GM06990 (cell line): ENCODE data around the gene CALCOCO2.

Experiments used
- DNase-seq: peaks from one replicate; pipeline ENCODE4 v3.0.0-alpha.2; 2011; ENCODE audit not compliant: insufficient read length; ENCODE audit errors: extremely low read depth
- H3K27me3 ChIP-seq: replicated peaks from 2 replicates; pipeline ENCODE4 v1.6.0; 2011; ENCODE audit warnings: low read length; ENCODE audit not compliant: control insufficient read depth, insufficient read depth
- H3K36me3 ChIP-seq: 2 replicates; pipeline ENCODE4 v1.5.1; 2011; ENCODE audit warnings: low read length; ENCODE audit not compliant: control insufficient read depth, insufficient read depth
- H3K4me3 ChIP-seq: replicated peaks from 2 replicates; pipeline ENCODE4 v1.5.1; 2011; ENCODE audit warnings: low read depth, mild to moderate bottlenecking, control low read depth, low read length
- TF ChIP-seq, protein P1 (sequence below): IDR thresholded peaks from 2 replicates; pipeline ENCODE4 v1.5.1; 2011; ENCODE audit warnings: low read length, control low read depth, mild to moderate bottlenecking, inconsistent platforms; ENCODE audit not compliant: insufficient read depth, poor library complexity, severe bottlenecking

CALCOCO2 gene, protein sequence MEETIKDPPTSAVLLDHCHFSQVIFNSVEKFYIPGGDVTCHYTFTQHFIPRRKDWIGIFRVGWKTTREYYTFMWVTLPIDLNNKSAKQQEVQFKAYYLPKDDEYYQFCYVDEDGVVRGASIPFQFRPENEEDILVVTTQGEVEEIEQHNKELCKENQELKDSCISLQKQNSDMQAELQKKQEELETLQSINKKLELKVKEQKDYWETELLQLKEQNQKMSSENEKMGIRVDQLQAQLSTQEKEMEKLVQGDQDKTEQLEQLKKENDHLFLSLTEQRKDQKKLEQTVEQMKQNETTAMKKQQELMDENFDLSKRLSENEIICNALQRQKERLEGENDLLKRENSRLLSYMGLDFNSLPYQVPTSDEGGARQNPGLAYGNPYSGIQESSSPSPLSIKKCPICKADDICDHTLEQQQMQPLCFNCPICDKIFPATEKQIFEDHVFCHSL

DNA sequence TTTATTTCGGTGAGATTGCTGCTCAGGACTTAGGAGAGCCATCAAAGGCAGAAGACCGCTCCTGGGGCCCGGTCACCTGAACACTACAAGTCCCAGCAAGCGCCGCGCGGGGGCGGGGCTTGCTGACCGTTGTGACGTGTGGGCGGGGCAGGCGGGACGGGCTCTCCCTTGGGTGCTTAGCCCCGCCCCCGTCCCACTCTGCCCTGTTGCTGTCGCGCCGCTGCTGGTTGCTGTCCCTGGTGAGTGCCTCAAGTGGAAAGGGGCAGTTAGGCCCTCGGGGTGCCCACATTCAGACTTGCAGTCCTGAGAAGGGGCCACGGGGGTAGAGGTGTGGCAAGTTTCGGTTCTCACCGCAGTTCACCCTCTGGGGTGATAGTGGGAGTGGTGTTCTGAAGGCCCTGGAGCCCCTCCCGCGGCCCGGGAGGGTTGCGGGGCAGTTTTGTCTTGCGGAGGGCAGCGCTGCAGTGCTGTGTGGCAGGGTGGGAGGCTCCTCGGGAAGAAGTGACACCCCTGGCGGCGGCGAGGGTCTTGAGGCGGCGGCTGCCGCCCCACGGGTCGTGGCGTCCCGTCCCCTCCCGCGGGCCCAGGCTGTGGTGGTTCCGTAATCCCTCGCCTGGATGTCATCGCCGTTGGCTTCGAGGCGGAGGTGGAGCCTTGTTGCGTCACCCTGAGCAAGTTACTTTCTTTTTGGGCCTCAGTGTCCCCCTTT is at the start of gene CALCOCO2:
Gene CALCOCO2, plus strand, starts transcription at position 196 of the 709 bp plus-strand sequence. CDS start 10,673 bp downstream, outside the sequence.
- Histone ChIP-seq H3K27me3 (no peaks in the 10 kb centered on the region), H3K4me3 (peak within 1 kb of the TSS; percentile 82), H3K36me3 (no peaks in the 10 kb centered on the region)
- TF ChIP-seq, protein P1, sequence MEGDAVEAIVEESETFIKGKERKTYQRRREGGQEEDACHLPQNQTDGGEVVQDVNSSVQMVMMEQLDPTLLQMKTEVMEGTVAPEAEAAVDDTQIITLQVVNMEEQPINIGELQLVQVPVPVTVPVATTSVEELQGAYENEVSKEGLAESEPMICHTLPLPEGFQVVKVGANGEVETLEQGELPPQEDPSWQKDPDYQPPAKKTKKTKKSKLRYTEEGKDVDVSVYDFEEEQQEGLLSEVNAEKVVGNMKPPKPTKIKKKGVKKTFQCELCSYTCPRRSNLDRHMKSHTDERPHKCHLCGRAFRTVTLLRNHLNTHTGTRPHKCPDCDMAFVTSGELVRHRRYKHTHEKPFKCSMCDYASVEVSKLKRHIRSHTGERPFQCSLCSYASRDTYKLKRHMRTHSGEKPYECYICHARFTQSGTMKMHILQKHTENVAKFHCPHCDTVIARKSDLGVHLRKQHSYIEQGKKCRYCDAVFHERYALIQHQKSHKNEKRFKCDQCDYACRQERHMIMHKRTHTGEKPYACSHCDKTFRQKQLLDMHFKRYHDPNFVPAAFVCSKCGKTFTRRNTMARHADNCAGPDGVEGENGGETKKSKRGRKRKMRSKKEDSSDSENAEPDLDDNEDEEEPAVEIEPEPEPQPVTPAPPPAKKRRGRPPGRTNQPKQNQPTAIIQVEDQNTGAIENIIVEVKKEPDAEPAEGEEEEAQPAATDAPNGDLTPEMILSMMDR, result no peak
- peak; percentile 95 for DNase-seq

DNA sequence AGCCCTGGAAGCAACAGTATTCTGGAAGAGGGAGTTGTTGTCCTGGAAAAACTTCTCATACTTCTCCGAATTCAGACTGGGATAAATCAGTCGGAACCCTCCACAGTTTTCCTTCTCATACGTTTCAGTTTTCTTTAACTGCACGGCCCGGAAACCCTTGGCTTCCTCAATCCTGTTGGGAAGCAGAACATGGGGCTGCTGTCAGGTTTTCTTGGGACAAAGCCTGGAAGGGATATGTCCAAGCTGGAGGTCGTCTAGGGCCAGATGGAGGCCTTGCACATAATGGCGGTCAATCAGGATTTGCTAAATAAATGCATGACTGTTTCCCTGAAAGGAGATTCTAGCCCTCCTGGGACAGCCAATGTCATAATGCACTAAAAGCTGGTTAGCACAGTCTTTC is 43.0 kb upstream of the CALCOCO2 start:
- Histone ChIP-seq H3K36me3 (no peaks in the 10 kb centered on the region), H3K4me3 (no peak overlapping the region), H3K27me3 (no peaks in the 10 kb centered on the region; the same call in none of the 2 replicates)
- TF ChIP-seq, protein P1, result no peak
- DNase-seq, result no peak

DNA sequence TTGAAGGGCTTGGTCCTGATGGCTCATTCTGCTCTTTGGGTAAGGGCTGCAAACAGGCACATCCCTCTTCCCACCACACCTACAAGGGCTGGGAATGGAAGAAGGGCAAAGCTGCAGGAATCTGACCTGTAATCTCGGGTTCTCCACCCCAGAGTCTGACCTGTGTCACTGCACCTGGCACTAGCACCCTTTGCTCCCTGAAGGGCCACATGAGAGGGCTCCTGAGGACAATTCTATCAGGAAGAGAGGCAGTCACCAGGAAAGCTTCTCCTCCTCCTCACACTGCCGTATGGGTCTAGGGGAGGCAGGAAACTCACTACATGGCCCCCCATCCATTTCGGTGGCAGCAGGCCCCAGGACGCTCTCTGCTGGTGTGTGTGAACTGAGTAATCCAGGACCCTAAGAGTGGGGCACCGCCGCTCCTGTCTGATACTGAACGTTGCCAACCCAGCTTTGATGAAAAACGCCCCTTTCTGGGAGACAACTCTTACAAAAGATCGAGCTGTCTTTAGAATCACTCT is 40.2 kb upstream of the CALCOCO2 start:
- Histone ChIP-seq H3K36me3 (no peaks in the 10 kb centered on the region), H3K27me3 (no peaks in the 10 kb centered on the region; the same call in none of the 2 replicates), H3K4me3 (no peak overlapping the region)
- DNase-seq, result no peak
- TF ChIP-seq, protein P1, result no peak

DNA sequence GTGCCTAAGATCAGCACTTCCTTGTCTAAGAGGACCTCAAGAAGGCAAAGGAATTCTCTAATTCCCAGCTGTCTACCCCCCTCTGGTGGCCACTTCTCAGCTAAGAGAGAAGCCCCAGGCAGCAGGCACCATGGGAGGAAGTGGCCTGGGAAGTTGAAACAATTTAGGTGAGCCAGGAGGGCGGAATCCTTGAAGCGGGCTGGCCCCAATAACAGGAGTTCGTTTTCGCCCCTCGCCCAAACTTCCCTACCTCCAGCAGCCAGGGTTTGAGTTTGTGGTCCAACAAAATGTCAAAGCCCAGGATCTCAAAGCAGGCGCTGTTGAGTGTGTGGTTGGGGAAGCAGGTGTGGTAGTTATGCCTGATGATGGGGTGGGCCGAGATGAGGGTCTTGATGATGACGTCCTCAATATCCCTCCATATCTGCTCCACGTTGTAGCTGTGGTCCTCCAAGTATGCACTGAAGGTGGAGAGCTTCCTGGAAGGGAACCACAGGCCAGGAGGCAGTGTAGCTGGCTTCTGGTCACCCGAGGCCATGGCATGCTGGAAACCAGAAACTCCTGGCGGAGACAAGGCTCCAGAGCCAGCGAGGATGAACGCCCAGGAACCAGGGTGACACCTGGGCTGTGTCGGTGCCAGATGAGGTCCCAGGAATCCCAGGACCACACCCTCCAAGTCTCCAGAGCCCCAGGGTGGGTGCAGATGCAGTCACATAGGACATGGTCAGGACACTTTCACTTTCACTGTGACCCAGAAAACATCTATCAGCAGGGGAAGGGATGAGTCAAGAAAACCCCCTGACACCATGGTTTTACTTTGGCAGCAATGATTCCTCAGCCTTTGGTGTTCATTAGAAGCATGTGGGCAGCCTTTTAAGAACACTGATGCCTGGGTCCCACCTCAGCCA is 39.5 kb upstream of the CALCOCO2 start:
- H3K36me3 ChIP-seq, result no peaks in the 10 kb centered on the region
- TF ChIP-seq, protein P1, result peak; percentile 75
- H3K4me3 ChIP-seq, result no peak overlapping the region; the same call in 1 of the 2 replicates
- peak; percentile 51 for DNase-seq
- no peaks in the 10 kb centered on the region; the same call in none of the 2 replicates for H3K27me3 ChIP-seq
